ENCODE results near the gene AFMID.

Gene AFMID

GRCh38 chr17:78219396-78220150 lies 32.4 kb downstream of the AFMID start:
- TF ChIP-seq, protein P1, sequence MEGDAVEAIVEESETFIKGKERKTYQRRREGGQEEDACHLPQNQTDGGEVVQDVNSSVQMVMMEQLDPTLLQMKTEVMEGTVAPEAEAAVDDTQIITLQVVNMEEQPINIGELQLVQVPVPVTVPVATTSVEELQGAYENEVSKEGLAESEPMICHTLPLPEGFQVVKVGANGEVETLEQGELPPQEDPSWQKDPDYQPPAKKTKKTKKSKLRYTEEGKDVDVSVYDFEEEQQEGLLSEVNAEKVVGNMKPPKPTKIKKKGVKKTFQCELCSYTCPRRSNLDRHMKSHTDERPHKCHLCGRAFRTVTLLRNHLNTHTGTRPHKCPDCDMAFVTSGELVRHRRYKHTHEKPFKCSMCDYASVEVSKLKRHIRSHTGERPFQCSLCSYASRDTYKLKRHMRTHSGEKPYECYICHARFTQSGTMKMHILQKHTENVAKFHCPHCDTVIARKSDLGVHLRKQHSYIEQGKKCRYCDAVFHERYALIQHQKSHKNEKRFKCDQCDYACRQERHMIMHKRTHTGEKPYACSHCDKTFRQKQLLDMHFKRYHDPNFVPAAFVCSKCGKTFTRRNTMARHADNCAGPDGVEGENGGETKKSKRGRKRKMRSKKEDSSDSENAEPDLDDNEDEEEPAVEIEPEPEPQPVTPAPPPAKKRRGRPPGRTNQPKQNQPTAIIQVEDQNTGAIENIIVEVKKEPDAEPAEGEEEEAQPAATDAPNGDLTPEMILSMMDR (IDR thresholded peaks at IDR 0.05; ENCODE audit: insufficient read depth, low read length, poor library complexity, severe bottlenecking): no peak
- no peak for DNase-seq (ENCODE audit: extremely low read depth, insufficient read length)
- Histone ChIP-seq H3K27me3 (replicated peaks; ENCODE audit: control insufficient read depth, insufficient read depth, low read length) (no peaks in the 10 kb centered on the region), H3K4me3 (replicated peaks; ENCODE audit: low read depth, low read length) (no peak overlapping the region), H3K36me3 (ENCODE audit: control insufficient read depth, insufficient read depth, low read length) (peaks cover 13% of the 10 kb centered on the region)

GRCh38 chr17:78223061-78223460 lies 35.9 kb downstream of the AFMID start:
- no peak for DNase-seq (ENCODE audit: extremely low read depth, insufficient read length)
- TF ChIP-seq, protein P1 (IDR thresholded peaks at IDR 0.05; ENCODE audit: insufficient read depth, low read length, poor library complexity, severe bottlenecking): no peak
- Histone ChIP-seq H3K36me3 (ENCODE audit: control insufficient read depth, insufficient read depth, low read length) (peaks cover 12% of the 10 kb centered on the region), H3K27me3 (replicated peaks; ENCODE audit: control insufficient read depth, insufficient read depth, low read length) (no peaks in the 10 kb centered on the region), H3K4me3 (replicated peaks; ENCODE audit: low read depth, low read length) (no peak overlapping the region)

DNA sequence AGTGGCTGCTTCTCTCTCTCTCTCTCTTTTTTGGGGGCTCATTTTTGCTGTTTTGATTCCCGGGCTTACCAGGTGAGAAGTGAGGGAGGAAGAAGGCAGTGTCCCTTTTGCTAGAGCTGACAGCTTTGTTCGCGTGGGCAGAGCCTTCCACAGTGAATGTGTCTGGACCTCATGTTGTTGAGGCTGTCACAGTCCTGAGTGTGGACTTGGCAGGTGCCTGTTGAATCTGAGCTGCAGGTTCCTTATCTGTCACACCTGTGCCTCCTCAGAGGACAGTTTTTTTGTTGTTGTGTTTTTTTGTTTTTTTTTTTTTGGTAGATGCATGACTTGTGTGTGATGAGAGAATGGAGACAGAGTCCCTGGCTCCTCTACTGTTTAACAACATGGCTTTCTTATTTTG lies 36.6 kb downstream of the AFMID start:
- Histone ChIP-seq H3K4me3 (replicated peaks; ENCODE audit: low read depth, low read length) (no peak overlapping the region), H3K36me3 (ENCODE audit: control insufficient read depth, insufficient read depth, low read length) (peaks cover 12% of the 10 kb centered on the region), H3K27me3 (replicated peaks; ENCODE audit: control insufficient read depth, insufficient read depth, low read length) (no peaks in the 10 kb centered on the region)
- DNase-seq (ENCODE audit: extremely low read depth, insufficient read length): no peak
- TF ChIP-seq, protein P1 (IDR thresholded peaks at IDR 0.05; ENCODE audit: insufficient read depth, low read length, poor library complexity, severe bottlenecking): no peak

DNA sequence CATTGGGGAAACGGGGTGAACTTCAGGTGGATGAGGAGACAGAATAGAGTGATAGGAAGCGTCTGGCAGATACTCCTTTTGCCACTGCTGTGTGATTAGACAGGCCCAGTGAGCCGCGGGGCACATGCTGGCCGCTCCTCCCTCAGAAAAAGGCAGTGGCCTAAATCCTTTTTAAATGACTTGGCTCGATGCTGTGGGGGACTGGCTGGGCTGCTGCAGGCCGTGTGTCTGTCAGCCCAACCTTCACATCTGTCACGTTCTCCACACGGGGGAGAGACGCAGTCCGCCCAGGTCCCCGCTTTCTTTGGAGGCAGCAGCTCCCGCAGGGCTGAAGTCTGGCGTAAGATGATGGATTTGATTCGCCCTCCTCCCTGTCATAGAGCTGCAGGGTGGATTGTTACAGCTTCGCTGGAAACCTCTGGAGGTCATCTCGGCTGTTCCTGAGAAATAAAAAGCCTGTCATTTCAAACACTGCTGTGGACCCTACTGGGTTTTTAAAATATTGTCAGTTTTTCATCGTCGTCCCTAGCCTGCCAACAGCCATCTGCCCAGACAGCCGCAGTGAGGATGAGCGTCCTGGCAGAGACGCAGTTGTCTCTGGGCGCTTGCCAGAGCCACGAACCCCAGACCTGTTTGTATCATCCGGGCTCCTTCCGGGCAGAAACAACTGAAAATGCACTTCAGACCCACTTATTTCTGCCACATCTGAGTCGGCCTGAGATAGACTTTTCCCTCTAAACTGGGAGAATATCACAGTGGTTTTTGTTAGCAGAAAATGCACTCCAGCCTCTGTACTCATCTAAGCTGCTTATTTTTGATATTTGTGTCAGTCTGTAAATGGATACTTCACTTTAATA lies 37.3 kb downstream of the AFMID start:
- no peak for DNase-seq (ENCODE audit: extremely low read depth, insufficient read length)
- Histone ChIP-seq H3K27me3 (replicated peaks; ENCODE audit: control insufficient read depth, insufficient read depth, low read length) (no peaks in the 10 kb centered on the region), H3K4me3 (replicated peaks; ENCODE audit: low read depth, low read length) (no peak overlapping the region), H3K36me3 (ENCODE audit: control insufficient read depth, insufficient read depth, low read length) (peaks cover 10% of the 10 kb centered on the region)
- TF ChIP-seq, protein P1 (IDR thresholded peaks at IDR 0.05; ENCODE audit: insufficient read depth, low read length, poor library complexity, severe bottlenecking): no peak

DNA sequence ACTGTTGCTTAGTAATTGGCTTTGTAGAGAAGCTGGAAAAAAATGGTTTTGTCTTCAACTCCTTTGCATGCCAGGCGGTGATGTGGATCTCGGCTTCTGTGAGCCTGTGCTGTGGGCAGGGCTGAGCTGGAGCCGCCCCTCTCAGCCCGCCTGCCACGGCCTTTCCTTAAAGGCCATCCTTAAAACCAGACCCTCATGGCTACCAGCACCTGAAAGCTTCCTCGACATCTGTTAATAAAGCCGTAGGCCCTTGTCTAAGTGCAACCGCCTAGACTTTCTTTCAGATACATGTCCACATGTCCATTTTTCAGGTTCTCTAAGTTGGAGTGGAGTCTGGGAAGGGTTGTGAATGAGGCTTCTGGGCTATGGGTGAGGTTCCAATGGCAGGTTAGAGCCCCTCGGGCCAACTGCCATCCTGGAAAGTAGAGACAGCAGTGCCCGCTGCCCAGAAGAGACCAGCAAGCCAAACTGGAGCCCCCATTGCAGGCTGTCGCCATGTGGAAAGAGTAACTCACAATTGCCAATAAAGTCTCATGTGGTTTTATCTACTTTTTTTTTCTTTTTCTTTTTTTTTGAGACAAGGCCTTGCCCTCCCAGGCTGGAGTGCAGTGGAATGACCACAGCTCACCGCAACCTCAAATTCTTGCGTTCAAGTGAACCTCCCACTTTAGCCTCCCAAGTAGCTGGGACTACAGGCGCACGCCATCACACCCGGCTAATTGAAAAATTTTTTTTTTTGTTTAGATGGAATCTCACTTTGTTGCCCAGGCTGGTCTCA lies 38.1 kb downstream of the AFMID start:
- TF ChIP-seq, protein P1 (IDR thresholded peaks at IDR 0.05; ENCODE audit: insufficient read depth, low read length, poor library complexity, severe bottlenecking): no peak
- no peak overlapping the region for H3K4me3 ChIP-seq (replicated peaks; ENCODE audit: low read depth, low read length)
- DNase-seq (ENCODE audit: extremely low read depth, insufficient read length): no peak
- no peaks in the 10 kb centered on the region for H3K27me3 ChIP-seq (replicated peaks; ENCODE audit: control insufficient read depth, insufficient read depth, low read length)
- H3K36me3 ChIP-seq (ENCODE audit: control insufficient read depth, insufficient read depth, low read length): peaks cover 6% of the 10 kb centered on the region

Measured in GM06990 (cell line).